AG09319 (cell line): ENCODE measurements around the gene CACNA2D3.
"Not testable (repeated sequence)": the region's sequence is repeated elsewhere in the genome, so short reads cannot be mapped to it uniquely, and the experiment has no call there.

ENCODE experiments used
- DNase-seq: peaks from one replicate; pipeline ENCODE4 v3.0.0-alpha.2; 2010; ENCODE audit warnings: low read depth; ENCODE audit errors: extremely low read depth
- CTCF ChIP-seq: IDR thresholded peaks from 2 replicates; pipeline ENCODE4 v1.5.1; 2011; ENCODE audit warnings: low read depth, mild to moderate bottlenecking, inconsistent platforms, low read length, moderate library complexity

Gene CACNA2D3

GRCh38 chr3:54967731-54968161 lies 845.4 kb downstream of the CACNA2D3 start:
- DNase-seq, result no peak
- no peak for TF ChIP-seq CTCF

- TF ChIP-seq CTCF, result no peak
- no peak for DNase-seq
These were observed 846.3 kb downstream of the CACNA2D3 start for GRCh38 chr3:54968546-54969172.

GRCh38 chr3:54969652-54970051 lies 847.3 kb downstream of the CACNA2D3 start:
- no peak for TF ChIP-seq CTCF
- DNase-seq, result no peak

- no peak for TF ChIP-seq CTCF
These were observed 848.5 kb downstream of the CACNA2D3 start for GRCh38 chr3:54970895-54971294.

GRCh38 chr3:54977439-54977838 lies 855.1 kb downstream of the CACNA2D3 start:
- DNase-seq, result no peak
- TF ChIP-seq CTCF, result no peak

More at GRCh38 chr3:54970895-54971294, 848.5 kb downstream of the CACNA2D3 start:
- DNase-seq, result no peak

- not testable (repeated sequence) for DNase-seq
These were observed 855.6 kb downstream of the CACNA2D3 start for GRCh38 chr3:54977946-54978345.

GRCh38 chr3:54982807-54983206 lies 860.5 kb downstream of the CACNA2D3 start:
- no peak for DNase-seq
- no peak for TF ChIP-seq CTCF

GRCh38 chr3:54983266-54984099 lies 861.1 kb downstream of the CACNA2D3 start:
- DNase-seq, result no peak
- no peak for TF ChIP-seq CTCF
